GM06990 (cell line): ENCODE measurements around the gene CDK6.
A peak's percentile ranks its signal among the peaks of the same experiment; 100 is the strongest.

Experiments
- DNase-seq: peaks from one replicate; pipeline ENCODE4 v3.0.0-alpha.2; 2011; ENCODE audit not compliant: insufficient read length; ENCODE audit errors: extremely low read depth
- H3K27me3 ChIP-seq: replicated peaks from 2 replicates; pipeline ENCODE4 v1.6.0; 2011; ENCODE audit warnings: low read length; ENCODE audit not compliant: control insufficient read depth, insufficient read depth
- H3K36me3 ChIP-seq: 2 replicates; pipeline ENCODE4 v1.5.1; 2011; ENCODE audit warnings: low read length; ENCODE audit not compliant: control insufficient read depth, insufficient read depth
- H3K4me3 ChIP-seq: replicated peaks from 2 replicates; pipeline ENCODE4 v1.5.1; 2011; ENCODE audit warnings: low read depth, mild to moderate bottlenecking, control low read depth, low read length
- TF ChIP-seq, protein P1 (sequence below): IDR thresholded peaks from 2 replicates; pipeline ENCODE4 v1.5.1; 2011; ENCODE audit warnings: low read length, control low read depth, mild to moderate bottlenecking, inconsistent platforms; ENCODE audit not compliant: insufficient read depth, poor library complexity, severe bottlenecking

The CDK6 gene

GRCh38 chr7:92778972-92779371 lies 57.4 kb downstream of the CDK6 start:
- no peaks in the 10 kb centered on the region for H3K27me3 ChIP-seq
- H3K36me3 ChIP-seq: no peaks in the 10 kb centered on the region
- DNase-seq: peak; percentile 30
- no peak overlapping the region for H3K4me3 ChIP-seq
- TF ChIP-seq, protein P1, sequence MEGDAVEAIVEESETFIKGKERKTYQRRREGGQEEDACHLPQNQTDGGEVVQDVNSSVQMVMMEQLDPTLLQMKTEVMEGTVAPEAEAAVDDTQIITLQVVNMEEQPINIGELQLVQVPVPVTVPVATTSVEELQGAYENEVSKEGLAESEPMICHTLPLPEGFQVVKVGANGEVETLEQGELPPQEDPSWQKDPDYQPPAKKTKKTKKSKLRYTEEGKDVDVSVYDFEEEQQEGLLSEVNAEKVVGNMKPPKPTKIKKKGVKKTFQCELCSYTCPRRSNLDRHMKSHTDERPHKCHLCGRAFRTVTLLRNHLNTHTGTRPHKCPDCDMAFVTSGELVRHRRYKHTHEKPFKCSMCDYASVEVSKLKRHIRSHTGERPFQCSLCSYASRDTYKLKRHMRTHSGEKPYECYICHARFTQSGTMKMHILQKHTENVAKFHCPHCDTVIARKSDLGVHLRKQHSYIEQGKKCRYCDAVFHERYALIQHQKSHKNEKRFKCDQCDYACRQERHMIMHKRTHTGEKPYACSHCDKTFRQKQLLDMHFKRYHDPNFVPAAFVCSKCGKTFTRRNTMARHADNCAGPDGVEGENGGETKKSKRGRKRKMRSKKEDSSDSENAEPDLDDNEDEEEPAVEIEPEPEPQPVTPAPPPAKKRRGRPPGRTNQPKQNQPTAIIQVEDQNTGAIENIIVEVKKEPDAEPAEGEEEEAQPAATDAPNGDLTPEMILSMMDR: peak; percentile 8

DNA sequence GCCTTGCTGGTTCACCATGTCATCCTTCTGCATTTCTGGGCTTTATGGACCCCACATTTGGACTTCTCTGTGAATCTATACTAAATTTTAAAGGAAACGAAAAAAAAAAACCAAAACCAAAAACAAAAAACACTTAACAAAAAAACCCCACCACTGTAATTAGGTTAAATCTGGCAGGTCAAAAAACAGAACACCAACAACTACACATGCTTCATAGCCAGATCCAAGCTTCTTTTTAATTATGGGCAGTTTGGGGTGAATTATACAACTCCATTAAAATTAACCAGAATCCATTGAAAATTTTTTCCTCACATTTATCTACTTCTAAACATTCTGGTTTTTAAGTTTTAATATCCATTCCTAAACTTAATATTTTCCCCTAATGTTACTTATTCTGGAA lies 58.4 kb downstream of the CDK6 start:
- H3K36me3 ChIP-seq: no peaks in the 10 kb centered on the region

GRCh38 chr7:92773808-92774207 lies 62.6 kb downstream of the CDK6 start:
- TF ChIP-seq, protein P1: no peak
- Histone ChIP-seq H3K36me3 (no peaks in the 10 kb centered on the region), H3K4me3 (no peak overlapping the region), H3K27me3 (no peaks in the 10 kb centered on the region)
- no peak for DNase-seq

More for the DNA sequence above, 58.4 kb downstream of the CDK6 start:
- no peak for DNase-seq
- Histone ChIP-seq H3K27me3 (no peaks in the 10 kb centered on the region), H3K4me3 (no peak overlapping the region)
- TF ChIP-seq, protein P1: no peak

DNA sequence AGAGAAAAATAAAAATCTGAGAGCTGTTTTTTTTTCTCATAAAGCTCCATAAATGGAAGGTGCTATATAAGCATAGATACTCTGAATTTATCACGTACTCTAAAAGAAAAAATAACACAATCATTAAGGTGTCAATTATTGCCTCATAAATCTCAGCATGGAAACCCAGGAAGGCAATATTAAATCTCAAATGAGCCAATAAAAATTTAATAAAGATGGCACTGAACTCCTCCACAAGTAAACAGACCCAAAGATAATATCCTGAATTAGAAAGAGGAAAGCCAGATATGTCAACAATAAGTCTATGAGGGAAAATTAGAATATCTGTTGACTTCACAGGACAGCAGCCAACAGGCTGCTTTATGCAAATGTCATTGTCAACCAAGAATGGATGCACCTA lies 66.5 kb downstream of the CDK6 start:
- H3K27me3 ChIP-seq: no peaks in the 10 kb centered on the region
- H3K4me3 ChIP-seq: no peak overlapping the region
- TF ChIP-seq, protein P1: no peak
- no peak for DNase-seq
- no peaks in the 10 kb centered on the region for H3K36me3 ChIP-seq

- TF ChIP-seq, protein P1: no peak
- Histone ChIP-seq H3K27me3 (no peaks in the 10 kb centered on the region), H3K36me3 (no peaks in the 10 kb centered on the region), H3K4me3 (no peak overlapping the region)
- no peak for DNase-seq
These were observed 67.0 kb downstream of the CDK6 start for GRCh38 chr7:92769394-92769699.
